SK-N-SH (cell line): ENCODE results near the gene LCORL. TPM values are rescaled to one million over a fixed set of nuclear protein-coding genes. Genes with fewer than 3 reads are reported as not detected.

Experiments used
- CTCF ChIA-PET: fragments of 300-600, 350-600 bp; formaldehyde crosslinking; extraction: SDS; loops from one replicate; lab custom pipeline; 2021; lab: Yijun Ruan, JAX
- POLR2A ChIA-PET: fragments of 350-600 bp; sonication (Branson Sonifier 250); formaldehyde crosslinking; extraction: SDS; loops from one replicate; lab custom pipeline; 2020; ENCODE audit warnings: antibody characterized with exemption, inconsistent platforms; lab: Yijun Ruan, JAX
- DNase-seq: peaks from one replicate; pipeline ENCODE4 v3.0.0; 2012
- H2AFZ ChIP-seq: fragments of 200-600 bp; sonication (generic); 2 replicates; pipeline ENCODE4 v1.8.1; 2016; ENCODE audit warnings: antibody characterized with exemption, mild to moderate bottlenecking, low read depth
- H3F3A ChIP-seq: fragments of 200-600 bp; sonication (generic); replicated peaks from 2 replicates; pipeline ENCODE3; 2016; ENCODE audit warnings: antibody characterized with exemption, mild to moderate bottlenecking; ENCODE audit not compliant: insufficient read depth
- H3K27ac ChIP-seq, 2 experiments: fragments of 200-500 bp in 1 of 2; fragments of 200-600 bp in 1 of 2; sonication (Bioruptor generic) in 1 of 2; sonication (generic), shearing (Covaris generic) in 1 of 2; 2 replicates each; pipeline versions ENCODE4 v1.5.1 to v1.6.1; 2014 to 2016; ENCODE audit warnings: low read depth in 2 of 2, inconsistent platforms in 1 of 2, low read length in 1 of 2, mild to moderate bottlenecking in 1 of 2, mixed read lengths in 1 of 2
- H3K27me3 ChIP-seq: fragments of 200-600 bp; sonication (generic), shearing (Covaris generic); 2 replicates; pipeline ENCODE4 v1.6.1; 2016; ENCODE audit warnings: mixed run types; ENCODE audit not compliant: insufficient read depth
- H3K36me3 ChIP-seq, 2 experiments: fragments of 200-500 bp in 1 of 2; fragments of 200-600 bp in 1 of 2; sonication (Bioruptor generic) in 1 of 2; sonication (generic) in 1 of 2; replicated peaks in 1 of 2; 2 replicates each; pipeline versions ENCODE3 to v1.5.1; 2014 to 2016; ENCODE audit warnings: low read length in 1 of 2, mild to moderate bottlenecking in 1 of 2; ENCODE audit not compliant: insufficient read depth in 2 of 2, control insufficient read depth in 1 of 2
- H3K4me1 ChIP-seq, 2 experiments: fragments of 200-500 bp in 1 of 2; fragments of 200-600 bp in 1 of 2; sonication (Bioruptor generic) in 1 of 2; sonication (generic), shearing (Covaris generic) in 1 of 2; 2 replicates each; pipeline versions ENCODE4 v1.5.1 to v1.6.1; 2014 to 2016; ENCODE audit warnings: low read depth in 1 of 2, low read length in 1 of 2, mixed run types in 1 of 2; ENCODE audit not compliant: insufficient read depth in 2 of 2, control insufficient read depth in 1 of 2
- H3K4me2 ChIP-seq: fragments of 200-600 bp; sonication (generic), shearing (Covaris generic); 2 replicates; pipeline ENCODE4 v1.6.1; 2017; ENCODE audit warnings: mixed run types
- H3K4me3 ChIP-seq, 2 experiments: fragments of 200-500 bp in 1 of 2; fragments of 200-600 bp in 1 of 2; sonication (Bioruptor generic) in 1 of 2; sonication (generic), shearing (Covaris generic) in 1 of 2; 2 replicates each; pipeline versions ENCODE4 v1.5.1 to v1.8.1; 2014 to 2016; ENCODE audit warnings: low read depth in 2 of 2, inconsistent platforms in 1 of 2, low read length in 1 of 2, mild to moderate bottlenecking in 1 of 2, mixed read lengths in 1 of 2, moderate library complexity in 1 of 2
- H3K79me2 ChIP-seq: fragments of 200-600 bp; sonication (generic); 2 replicates; pipeline ENCODE4 v1.8.1; 2017; ENCODE audit warnings: mild to moderate bottlenecking; ENCODE audit not compliant: insufficient read depth
- H3K9ac ChIP-seq: fragments of 200-600 bp; sonication (generic); 2 replicates; pipeline ENCODE4 v1.6.1; 2017; ENCODE audit warnings: mixed run types
- H3K9me2 ChIP-seq: fragments of 200-600 bp; sonication (generic); 2 replicates; pipeline ENCODE4 v1.6.1; 2017; ENCODE audit warnings: mixed run types
- H3K9me3 ChIP-seq: fragments of 200-600 bp; sonication (generic); 2 replicates; pipeline ENCODE4 v1.6.1; 2017; ENCODE audit warnings: mixed run types, mild to moderate bottlenecking, moderate library complexity
- H4K20me1 ChIP-seq: fragments of 200-600 bp; sonication (generic); 2 replicates; pipeline ENCODE4 v1.6.1; 2017; ENCODE audit warnings: mild to moderate bottlenecking, mixed run types; ENCODE audit not compliant: insufficient read depth
- CHD2 ChIP-seq: fragments of 150-350 bp; IDR thresholded peaks from 2 replicates; pipeline ENCODE4 v1.6.1; 2018; ENCODE audit warnings: low read length; ENCODE audit not compliant: partially characterized antibody
- ELF1 ChIP-seq: IDR thresholded peaks from 2 replicates; pipeline ENCODE4 v1.4.0; 2012
- EP300 ChIP-seq, 2 experiments: IDR thresholded peaks; 2 replicates each; pipeline versions ENCODE4 v1.4.0 to v1.6.1; 2012; ENCODE audit warnings: borderline replicate concordance in 1 of 2, low read depth in 1 of 2, low read length in 1 of 2
- FOXJ3 ChIP-seq: sonication (generic); formaldehyde crosslinking; IDR thresholded peaks from 2 replicates; pipeline ENCODE4 v1.5.1; 2020; ENCODE audit warnings: mild to moderate bottlenecking, missing genetic modification reagents
- FOXM1 ChIP-seq: IDR thresholded peaks from 2 replicates; pipeline ENCODE4 v1.4.0; 2012; ENCODE audit warnings: low read depth, mild to moderate bottlenecking
- GABPA ChIP-seq: IDR thresholded peaks from 2 replicates; pipeline ENCODE4 v1.4.0; 2012; ENCODE audit warnings: low read depth, mild to moderate bottlenecking
- JUND ChIP-seq: IDR thresholded peaks from 2 replicates; pipeline ENCODE4 v1.4.0; 2012
- MXI1 ChIP-seq: IDR thresholded peaks from 2 replicates; pipeline ENCODE4 v1.6.1; 2012; ENCODE audit warnings: mild to moderate bottlenecking, low read depth, low read length, improper control_type of control experiment
- NFIC ChIP-seq: IDR thresholded peaks from 2 replicates; pipeline ENCODE4 v1.4.0; 2012; ENCODE audit warnings: borderline replicate concordance
- POLR2AphosphoS5 ChIP-seq: IDR thresholded peaks from 2 replicates; pipeline ENCODE4 v1.6.1; 2012; ENCODE audit warnings: low read depth, low read length
- SIN3A ChIP-seq: IDR thresholded peaks from 2 replicates; pipeline ENCODE4 v1.6.1; 2012; ENCODE audit warnings: low read depth, mild to moderate bottlenecking, low read length, moderate library complexity, borderline replicate concordance
- TCF12 ChIP-seq: IDR thresholded peaks from 2 replicates; pipeline ENCODE4 v1.4.0; 2012
- TEAD4 ChIP-seq: IDR thresholded peaks from 2 replicates; pipeline ENCODE4 v1.4.0; 2012; ENCODE audit warnings: mild to moderate bottlenecking, borderline replicate concordance; ENCODE audit not compliant: insufficient read depth
- WGBS: methylation state at CpG from one replicate; pipeline ENCODE4 v1.1.6; 2017; ENCODE audit warnings: low lambda C conversion rate; 5-methylcytosine and 5-hydroxymethylcytosine counted together
- polyA plus RNA-seq, 3 experiments: library from polyadenylated mRNA; depleted of rRNA; stranded (reverse); fragments of >200 nt; gene quantifications; 2 replicates each; pipeline ENCODE4 v1.2.3, GENCODE V29; 2012
- TF ChIP-seq, protein P1 (sequence below): fragments of 200-600 bp; sonication (generic); IDR thresholded peaks from 2 replicates; pipeline ENCODE4 v1.6.1; 2017; ENCODE audit warnings: antibody characterized with exemption, mild to moderate bottlenecking, moderate library complexity
- TF ChIP-seq, protein P2 (sequence below): IDR thresholded peaks from 2 replicates; pipeline ENCODE4 v1.4.0; 2012; ENCODE audit warnings: low read depth, borderline replicate concordance
- TF ChIP-seq, protein P3 (sequence below): IDR thresholded peaks from 2 replicates; pipeline ENCODE4 v1.6.1; 2012; ENCODE audit warnings: mild to moderate bottlenecking, low read depth, low read length, moderate library complexity
- TF ChIP-seq, protein P4 (sequence below): IDR thresholded peaks from 2 replicates; pipeline ENCODE4 v1.4.0; 2012; ENCODE audit warnings: low read depth, borderline replicate concordance
- TF ChIP-seq, protein P5 (sequence below): IDR thresholded peaks from 2 replicates; pipeline ENCODE4 v1.4.0; 2012; ENCODE audit warnings: low read depth

LCORL gene
- polyA plus RNA-seq, 1 of the 3 experiments (the other 2 are of a cell fraction) = 1.9 TPM

DNA sequence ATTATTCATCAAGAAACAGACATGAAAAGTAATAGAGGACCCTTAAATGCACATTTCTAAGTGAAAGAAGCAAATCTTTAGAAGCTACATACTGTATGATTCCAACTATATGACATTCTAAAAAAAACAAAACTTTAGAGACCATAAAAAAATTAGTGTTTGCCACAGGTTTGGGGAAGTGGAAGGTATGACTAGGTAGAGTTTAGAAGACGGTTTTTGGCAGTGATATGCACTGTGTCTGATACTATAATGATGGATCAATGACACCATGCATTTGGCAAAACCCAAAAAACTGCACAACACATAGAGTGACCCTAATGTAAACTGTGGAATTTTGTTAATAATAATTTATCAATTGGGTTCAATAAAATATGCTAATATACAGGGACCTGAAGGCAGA is 54.5 kb downstream of the LCORL start:
- no peaks in the 10 kb centered on the region for H3K9me2 ChIP-seq
- peaks cover 6 to 14% of the 10 kb centered on the region in 2 experiments for H3K36me3 ChIP-seq
- peaks cover 54% of the 10 kb centered on the region for H3K79me2 ChIP-seq
- H3K27me3 ChIP-seq = no peaks in the 10 kb centered on the region
- no peak overlapping the region for H3K9ac ChIP-seq
- H3K27ac ChIP-seq = no peak overlapping the region
- H3K4me1 ChIP-seq = no peaks in the 10 kb centered on the region; a peak in 1 of 4 replicates
- H3F3A ChIP-seq = peaks cover 14% of the 10 kb centered on the region
- WGBS = 87% methylated on average over 1 of the region's 1 CpG
- H4K20me1 ChIP-seq = no peaks in the 10 kb centered on the region
- no peak for TF ChIP-seq GABPA
- TF ChIP-seq, protein P1, sequence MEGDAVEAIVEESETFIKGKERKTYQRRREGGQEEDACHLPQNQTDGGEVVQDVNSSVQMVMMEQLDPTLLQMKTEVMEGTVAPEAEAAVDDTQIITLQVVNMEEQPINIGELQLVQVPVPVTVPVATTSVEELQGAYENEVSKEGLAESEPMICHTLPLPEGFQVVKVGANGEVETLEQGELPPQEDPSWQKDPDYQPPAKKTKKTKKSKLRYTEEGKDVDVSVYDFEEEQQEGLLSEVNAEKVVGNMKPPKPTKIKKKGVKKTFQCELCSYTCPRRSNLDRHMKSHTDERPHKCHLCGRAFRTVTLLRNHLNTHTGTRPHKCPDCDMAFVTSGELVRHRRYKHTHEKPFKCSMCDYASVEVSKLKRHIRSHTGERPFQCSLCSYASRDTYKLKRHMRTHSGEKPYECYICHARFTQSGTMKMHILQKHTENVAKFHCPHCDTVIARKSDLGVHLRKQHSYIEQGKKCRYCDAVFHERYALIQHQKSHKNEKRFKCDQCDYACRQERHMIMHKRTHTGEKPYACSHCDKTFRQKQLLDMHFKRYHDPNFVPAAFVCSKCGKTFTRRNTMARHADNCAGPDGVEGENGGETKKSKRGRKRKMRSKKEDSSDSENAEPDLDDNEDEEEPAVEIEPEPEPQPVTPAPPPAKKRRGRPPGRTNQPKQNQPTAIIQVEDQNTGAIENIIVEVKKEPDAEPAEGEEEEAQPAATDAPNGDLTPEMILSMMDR = no peak
- TF ChIP-seq POLR2AphosphoS5 = no peak
- TF ChIP-seq FOXM1 = no peak
- TF ChIP-seq EP300 (IDR thresholded peaks at IDR 0.05; ENCODE audit: borderline replicate concordance in 1 of 2, low read depth in 1 of 2, low read length in 1 of 2) = no peak
- TF ChIP-seq, protein P2, sequence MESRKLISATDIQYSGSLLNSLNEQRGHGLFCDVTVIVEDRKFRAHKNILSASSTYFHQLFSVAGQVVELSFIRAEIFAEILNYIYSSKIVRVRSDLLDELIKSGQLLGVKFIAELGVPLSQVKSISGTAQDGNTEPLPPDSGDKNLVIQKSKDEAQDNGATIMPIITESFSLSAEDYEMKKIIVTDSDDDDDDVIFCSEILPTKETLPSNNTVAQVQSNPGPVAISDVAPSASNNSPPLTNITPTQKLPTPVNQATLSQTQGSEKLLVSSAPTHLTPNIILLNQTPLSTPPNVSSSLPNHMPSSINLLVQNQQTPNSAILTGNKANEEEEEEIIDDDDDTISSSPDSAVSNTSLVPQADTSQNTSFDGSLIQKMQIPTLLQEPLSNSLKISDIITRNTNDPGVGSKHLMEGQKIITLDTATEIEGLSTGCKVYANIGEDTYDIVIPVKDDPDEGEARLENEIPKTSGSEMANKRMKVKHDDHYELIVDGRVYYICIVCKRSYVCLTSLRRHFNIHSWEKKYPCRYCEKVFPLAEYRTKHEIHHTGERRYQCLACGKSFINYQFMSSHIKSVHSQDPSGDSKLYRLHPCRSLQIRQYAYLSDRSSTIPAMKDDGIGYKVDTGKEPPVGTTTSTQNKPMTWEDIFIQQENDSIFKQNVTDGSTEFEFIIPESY = no peak
- TF ChIP-seq NFIC = no peak
- TF ChIP-seq ELF1 = no peak
- no peak for TF ChIP-seq CHD2
- H3K9me3 ChIP-seq = no peaks in the 10 kb centered on the region
- H3K4me3 ChIP-seq = no peak overlapping the region
- ChIA-PET CTCF (no interaction called here), POLR2A (no interaction called here)
- H3K4me2 ChIP-seq = no peak overlapping the region
- H2AFZ ChIP-seq = no peak overlapping the region
- no peak for DNase-seq

DNA sequence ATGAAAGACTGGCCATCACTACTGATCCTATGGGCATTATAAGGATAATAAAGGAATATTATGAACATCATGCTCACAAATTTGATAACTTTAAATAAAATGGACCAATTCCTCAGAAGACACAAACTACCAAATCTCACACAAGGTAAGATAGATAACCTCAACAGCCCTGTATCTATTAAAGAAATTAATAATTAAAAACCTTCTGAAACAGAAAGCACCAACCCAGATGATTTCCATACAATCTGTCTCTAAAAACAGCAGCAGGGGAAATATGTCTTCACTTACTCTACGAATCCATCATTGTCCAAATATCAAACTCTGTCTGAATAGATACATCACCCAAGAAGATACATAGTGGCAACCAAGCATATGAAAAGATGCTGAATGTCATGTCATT is 55.2 kb downstream of the LCORL start:
- Histone ChIP-seq H4K20me1 (no peaks in the 10 kb centered on the region), H2AFZ (no peak overlapping the region), H3K79me2 (peaks cover 58% of the 10 kb centered on the region), H3K27ac (no peak overlapping the region), H3K4me2 (no peak overlapping the region), H3K27me3 (no peaks in the 10 kb centered on the region), H3K36me3 (peaks cover 10 to 20% of the 10 kb centered on the region in 2 experiments), H3K9me2 (no peaks in the 10 kb centered on the region), H3K9ac (no peak overlapping the region), H3K4me1 (no peaks in the 10 kb centered on the region; a peak in 1 of 4 replicates), H3K4me3 (no peak overlapping the region), H3K9me3 (no peaks in the 10 kb centered on the region), H3F3A (peaks cover 17% of the 10 kb centered on the region)
- 100% methylated on average over 1 of the region's 1 CpG for WGBS
- CTCF ChIA-PET = interaction anchor here (0.7 to 2.7 kb wide), 2 partner anchors 12 to 350 kb away, joined by 3 to 8 read pairs; no protein-coding TSS in a partner anchor
- POLR2A ChIA-PET = no interaction called here
- no peak for DNase-seq
- no peak for TF ChIP-seq POLR2AphosphoS5
- no peak for TF ChIP-seq MXI1
- TF ChIP-seq TEAD4 = no peak
- TF ChIP-seq, protein P3, sequence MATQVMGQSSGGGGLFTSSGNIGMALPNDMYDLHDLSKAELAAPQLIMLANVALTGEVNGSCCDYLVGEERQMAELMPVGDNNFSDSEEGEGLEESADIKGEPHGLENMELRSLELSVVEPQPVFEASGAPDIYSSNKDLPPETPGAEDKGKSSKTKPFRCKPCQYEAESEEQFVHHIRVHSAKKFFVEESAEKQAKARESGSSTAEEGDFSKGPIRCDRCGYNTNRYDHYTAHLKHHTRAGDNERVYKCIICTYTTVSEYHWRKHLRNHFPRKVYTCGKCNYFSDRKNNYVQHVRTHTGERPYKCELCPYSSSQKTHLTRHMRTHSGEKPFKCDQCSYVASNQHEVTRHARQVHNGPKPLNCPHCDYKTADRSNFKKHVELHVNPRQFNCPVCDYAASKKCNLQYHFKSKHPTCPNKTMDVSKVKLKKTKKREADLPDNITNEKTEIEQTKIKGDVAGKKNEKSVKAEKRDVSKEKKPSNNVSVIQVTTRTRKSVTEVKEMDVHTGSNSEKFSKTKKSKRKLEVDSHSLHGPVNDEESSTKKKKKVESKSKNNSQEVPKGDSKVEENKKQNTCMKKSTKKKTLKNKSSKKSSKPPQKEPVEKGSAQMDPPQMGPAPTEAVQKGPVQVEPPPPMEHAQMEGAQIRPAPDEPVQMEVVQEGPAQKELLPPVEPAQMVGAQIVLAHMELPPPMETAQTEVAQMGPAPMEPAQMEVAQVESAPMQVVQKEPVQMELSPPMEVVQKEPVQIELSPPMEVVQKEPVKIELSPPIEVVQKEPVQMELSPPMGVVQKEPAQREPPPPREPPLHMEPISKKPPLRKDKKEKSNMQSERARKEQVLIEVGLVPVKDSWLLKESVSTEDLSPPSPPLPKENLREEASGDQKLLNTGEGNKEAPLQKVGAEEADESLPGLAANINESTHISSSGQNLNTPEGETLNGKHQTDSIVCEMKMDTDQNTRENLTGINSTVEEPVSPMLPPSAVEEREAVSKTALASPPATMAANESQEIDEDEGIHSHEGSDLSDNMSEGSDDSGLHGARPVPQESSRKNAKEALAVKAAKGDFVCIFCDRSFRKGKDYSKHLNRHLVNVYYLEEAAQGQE = no peak
- TF ChIP-seq FOXJ3 = no peak
- TF ChIP-seq JUND = no peak
- TF ChIP-seq, protein P4, sequence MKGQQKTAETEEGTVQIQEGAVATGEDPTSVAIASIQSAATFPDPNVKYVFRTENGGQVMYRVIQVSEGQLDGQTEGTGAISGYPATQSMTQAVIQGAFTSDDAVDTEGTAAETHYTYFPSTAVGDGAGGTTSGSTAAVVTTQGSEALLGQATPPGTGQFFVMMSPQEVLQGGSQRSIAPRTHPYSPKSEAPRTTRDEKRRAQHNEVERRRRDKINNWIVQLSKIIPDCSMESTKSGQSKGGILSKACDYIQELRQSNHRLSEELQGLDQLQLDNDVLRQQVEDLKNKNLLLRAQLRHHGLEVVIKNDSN = no peak
- TF ChIP-seq, protein P1 = no peak
- TF ChIP-seq, protein P5, sequence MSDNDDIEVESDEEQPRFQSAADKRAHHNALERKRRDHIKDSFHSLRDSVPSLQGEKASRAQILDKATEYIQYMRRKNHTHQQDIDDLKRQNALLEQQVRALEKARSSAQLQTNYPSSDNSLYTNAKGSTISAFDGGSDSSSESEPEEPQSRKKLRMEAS = no peak
- TF ChIP-seq SIN3A = no peak
- TF ChIP-seq TCF12 = no peak
